H9 (cell line): ENCODE data around the gene SLC2A11. TPM values are rescaled to one million over a fixed set of nuclear protein-coding genes. Genes with fewer than 3 reads are reported as not detected.

Experiments
- DNase-seq: peaks from one replicate; pipeline ENCODE4 v3.0.0-alpha.2; 2017
- H2AFZ ChIP-seq: one replicate; pipeline ENCODE4 v1.6.1; 2013; ENCODE audit warnings: mild to moderate bottlenecking, low read length, control low read depth, moderate library complexity
- H2AK5ac ChIP-seq: 2 replicates; pipeline ENCODE4 v1.6.1; 2013; ENCODE audit warnings: low read length, control low read depth, mixed read lengths; ENCODE audit not compliant: insufficient read length
- H2BK120ac ChIP-seq: one replicate; pipeline ENCODE4 v1.6.1; 2013; ENCODE audit warnings: low read depth, mild to moderate bottlenecking, low read length, control low read depth, inconsistent platforms; ENCODE audit not compliant: poor library complexity, severe bottlenecking
- H2BK12ac ChIP-seq: 2 replicates; pipeline ENCODE4 v1.6.1; 2013; ENCODE audit warnings: low read length, control low read depth, mixed read lengths, low read depth; ENCODE audit not compliant: insufficient read length
- H2BK15ac ChIP-seq: 2 replicates; pipeline ENCODE4 v1.6.1; 2013; ENCODE audit warnings: low read depth, low read length, control low read depth
- H2BK20ac ChIP-seq: one replicate; pipeline ENCODE4 v1.6.1; 2013; ENCODE audit warnings: low read depth, mild to moderate bottlenecking, low read length, control low read depth, inconsistent platforms; ENCODE audit not compliant: poor library complexity, severe bottlenecking
- H2BK5ac ChIP-seq: 2 replicates; pipeline ENCODE4 v1.6.1; 2013; ENCODE audit warnings: low read length, control low read depth, mixed read lengths; ENCODE audit not compliant: insufficient read length
- H3K14ac ChIP-seq: 2 replicates; pipeline ENCODE4 v1.6.1; 2013; ENCODE audit warnings: low read length, control low read depth; ENCODE audit not compliant: insufficient read depth
- H3K18ac ChIP-seq: 2 replicates; pipeline ENCODE4 v1.6.1; 2013; ENCODE audit warnings: low read depth, mild to moderate bottlenecking, mixed read lengths, low read length, control low read depth; ENCODE audit not compliant: insufficient read length
- H3K23ac ChIP-seq: 2 replicates; pipeline ENCODE4 v1.6.1; 2013; ENCODE audit warnings: low read length, control low read depth, mixed read lengths, low read depth; ENCODE audit not compliant: insufficient read length
- H3K23me2 ChIP-seq: 2 replicates; pipeline ENCODE4 v1.6.1; 2013; ENCODE audit warnings: low read depth, mild to moderate bottlenecking, mixed read lengths, low read length, control low read depth; ENCODE audit not compliant: insufficient read length, poor library complexity, severe bottlenecking
- H3K27ac ChIP-seq: 2 replicates; pipeline ENCODE4 v1.5.1; 2013; ENCODE audit warnings: low read length, control low read depth, mixed read lengths, low read depth; ENCODE audit not compliant: insufficient read length
- H3K27me3 ChIP-seq: 2 replicates; pipeline ENCODE4 v1.6.1; 2013; ENCODE audit warnings: low read length, control low read depth, inconsistent platforms; ENCODE audit not compliant: insufficient read depth
- H3K4ac ChIP-seq: 2 replicates; pipeline ENCODE4 v1.6.1; 2013; ENCODE audit warnings: low read depth, mild to moderate bottlenecking, control low read depth, inconsistent platforms, low read length, moderate library complexity
- H3K4me1 ChIP-seq: 2 replicates; pipeline ENCODE4 v1.6.1; 2013; ENCODE audit warnings: low read length, control low read depth, inconsistent platforms; ENCODE audit not compliant: insufficient read depth
- H3K4me2 ChIP-seq: 2 replicates; pipeline ENCODE4 v1.6.1; 2013; ENCODE audit warnings: low read length, control low read depth, mixed read lengths; ENCODE audit not compliant: insufficient read length, insufficient read depth
- H3K56ac ChIP-seq: 2 replicates; pipeline ENCODE4 v1.6.1; 2013; ENCODE audit warnings: low read depth, mild to moderate bottlenecking, mixed read lengths, low read length, control low read depth; ENCODE audit not compliant: insufficient read length
- H3K79me1 ChIP-seq: 2 replicates; pipeline ENCODE4 v1.6.1; 2013; ENCODE audit warnings: low read depth, mild to moderate bottlenecking, moderate library complexity, low read length, control low read depth, inconsistent platforms; ENCODE audit not compliant: insufficient read depth, poor library complexity, severe bottlenecking
- H3K79me2 ChIP-seq: 2 replicates; pipeline ENCODE4 v1.6.1; 2013; ENCODE audit warnings: low read length, control low read depth, inconsistent platforms; ENCODE audit not compliant: insufficient read depth
- H3K9ac ChIP-seq: 2 replicates; pipeline ENCODE4 v1.6.1; 2013; ENCODE audit warnings: low read length, control low read depth, mixed read lengths; ENCODE audit not compliant: insufficient read length; ENCODE audit errors: extremely low read depth
- H3K9me3 ChIP-seq: one replicate; pipeline ENCODE4 v1.6.1; 2013; ENCODE audit warnings: low read depth, low read length, inconsistent platforms; ENCODE audit not compliant: control insufficient read depth
- H3T11ph ChIP-seq: one replicate; pipeline ENCODE4 v1.6.1; 2013; ENCODE audit warnings: mild to moderate bottlenecking, low read length, control low read depth, inconsistent platforms
- H4K20me1 ChIP-seq: one replicate; pipeline ENCODE4 v1.6.1; 2013; ENCODE audit not compliant: control insufficient read depth, insufficient read length, insufficient read depth
- H4K5ac ChIP-seq: 2 replicates; pipeline ENCODE4 v1.6.1; 2013; ENCODE audit warnings: low read depth, mild to moderate bottlenecking, mixed read lengths, low read length, control low read depth; ENCODE audit not compliant: insufficient read length
- H4K8ac ChIP-seq: replicated peaks from 2 replicates; pipeline ENCODE4 v1.6.1; 2013; ENCODE audit warnings: low read length, control low read depth, mixed read lengths, low read depth; ENCODE audit not compliant: insufficient read length
- H4K91ac ChIP-seq: 2 replicates; pipeline ENCODE4 v1.6.1; 2013; ENCODE audit warnings: low read depth, mild to moderate bottlenecking, moderate library complexity, mixed read lengths, low read length, control low read depth; ENCODE audit not compliant: insufficient read length
- H3K27ac Mint-ChIP-seq, 3 experiments: 2 replicates in 2 of 3; 3 replicates in 1 of 3; pipeline ENCODE4 v1.8.0; 2020 to 2021; ENCODE audit warnings: mixed read lengths in 3 of 3, mild to moderate bottlenecking in 1 of 3, moderate library complexity in 1 of 3
- H3K27me3 Mint-ChIP-seq: 2 replicates; pipeline ENCODE4 v1.8.0; 2021; ENCODE audit warnings: low read depth, mild to moderate bottlenecking, moderate library complexity, mixed read lengths
- H3K36me3 Mint-ChIP-seq, 3 experiments: 2 replicates in 2 of 3; 3 replicates in 1 of 3; pipeline ENCODE4 v1.8.0; 2020 to 2021; ENCODE audit warnings: low read depth in 3 of 3, mixed read lengths in 3 of 3; ENCODE audit not compliant: insufficient read depth in 1 of 3
- H3K4me1 Mint-ChIP-seq, 2 experiments: 2 replicates each; pipeline ENCODE4 v1.8.0; 2020; ENCODE audit warnings: mixed read lengths in 2 of 2
- H3K4me3 Mint-ChIP-seq, 2 experiments: 2 replicates in 1 of 2; 3 replicates in 1 of 2; pipeline ENCODE4 v1.8.0; 2020 to 2021; ENCODE audit warnings: mild to moderate bottlenecking in 2 of 2, mixed read lengths in 2 of 2, moderate library complexity in 1 of 2
- H3K9me3 Mint-ChIP-seq, 2 experiments: 2 replicates in 1 of 2; 3 replicates in 1 of 2; pipeline ENCODE4 v1.8.0; 2020; ENCODE audit warnings: mild to moderate bottlenecking in 2 of 2, mixed read lengths in 2 of 2, moderate library complexity in 1 of 2
- WGBS: extraction: QIAGEN DNeasy Blood & Tissue Kit; methylation state at CpG from one replicate; pipeline ENCODE4 v1.1.7; 2013; ENCODE audit warnings: missing lambda C conversion rate, low lambda C conversion rate, mixed read lengths; ENCODE audit not compliant: insufficient read length; ENCODE audit errors: extremely low coverage; 5-methylcytosine and 5-hydroxymethylcytosine counted together
- total RNA-seq: library from RNA; stranded (reverse); gene quantifications from 2 replicates; pipeline ENCODE4 v1.2.1, GENCODE V29; 2021
- TF ChIP-seq, protein P1 (sequence below): fragments of 200-600 bp; sonication (generic); conservative IDR thresholded peaks from 3 replicates; pipeline ENCODE4 v1.8.0; 2021; ENCODE audit warnings: antibody characterized with exemption, mild to moderate bottlenecking

Gene SLC2A11
- total RNA-seq, 1 experiment from 2014 or later: 15.0 TPM

DNA sequence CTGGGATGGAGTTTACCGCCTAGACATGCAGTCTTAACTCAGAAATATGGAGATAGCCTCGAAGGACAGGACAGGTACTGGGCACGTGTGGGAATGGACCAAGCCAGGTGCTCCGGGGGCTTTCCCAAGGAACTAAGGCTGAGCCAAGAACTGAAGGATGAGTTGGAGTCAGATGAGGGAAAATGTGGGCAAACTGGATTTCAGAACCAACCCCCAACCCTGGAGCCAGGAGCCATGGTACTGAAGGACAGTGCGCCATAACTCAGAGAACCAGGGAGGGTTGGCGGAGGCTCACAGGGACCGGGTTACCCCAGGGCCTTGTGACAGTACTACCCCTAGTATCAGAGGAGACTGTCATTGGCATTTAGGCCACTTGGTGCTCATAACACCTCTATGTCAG lies 34.1 kb downstream of the SLC2A11 start:
- Histone ChIP-seq H3K9ac (no peak overlapping the region), H4K91ac (no peak overlapping the region), H2AK5ac (no peak overlapping the region), H2BK12ac (no peak overlapping the region), H4K8ac (no peak overlapping the region), H3K27me3 (no peaks in the 10 kb centered on the region; the same call in 1 of the 2 replicates), H3K4me1 (peaks cover 3% of the 10 kb centered on the region; the same call in 1 of the 2 replicates), H3K18ac (no peak overlapping the region), H4K20me1 (no peaks in the 10 kb centered on the region), H2BK15ac (no peak overlapping the region), H3K9me3 (no peaks in the 10 kb centered on the region), H3K79me2 (no peaks in the 10 kb centered on the region), H3K56ac (no peak overlapping the region), H2BK20ac (no peak overlapping the region), H3K23ac (no peak overlapping the region), H2BK120ac (no peak overlapping the region), H3K4me2 (no peak overlapping the region), H3K79me1 (peaks cover 6% of the 10 kb centered on the region), H3T11ph (no peak overlapping the region), H2BK5ac (no peak overlapping the region), H2AFZ (no peak overlapping the region), H4K5ac (no peak overlapping the region), H3K27ac (no peak overlapping the region), H3K23me2 (peaks cover 8% of the 10 kb centered on the region), H3K14ac (no peak overlapping the region), H3K4ac (no peak overlapping the region)
- Mint-ChIP-seq H3K4me1 (peaks cover 30 to 41% of the 10 kb centered on the region in 2 experiments), H3K27ac (no peak overlapping the region), H3K4me3 (no peak overlapping the region), H3K27me3 (peaks cover 20% of the 10 kb centered on the region), H3K9me3 (peaks cover 14 to 18% of the 10 kb centered on the region in 2 experiments), H3K36me3 (peaks cover 23 to 33% (median 25%) of the 10 kb centered on the region in 3 experiments)
- DNase-seq: no peak
- TF ChIP-seq, protein P1, sequence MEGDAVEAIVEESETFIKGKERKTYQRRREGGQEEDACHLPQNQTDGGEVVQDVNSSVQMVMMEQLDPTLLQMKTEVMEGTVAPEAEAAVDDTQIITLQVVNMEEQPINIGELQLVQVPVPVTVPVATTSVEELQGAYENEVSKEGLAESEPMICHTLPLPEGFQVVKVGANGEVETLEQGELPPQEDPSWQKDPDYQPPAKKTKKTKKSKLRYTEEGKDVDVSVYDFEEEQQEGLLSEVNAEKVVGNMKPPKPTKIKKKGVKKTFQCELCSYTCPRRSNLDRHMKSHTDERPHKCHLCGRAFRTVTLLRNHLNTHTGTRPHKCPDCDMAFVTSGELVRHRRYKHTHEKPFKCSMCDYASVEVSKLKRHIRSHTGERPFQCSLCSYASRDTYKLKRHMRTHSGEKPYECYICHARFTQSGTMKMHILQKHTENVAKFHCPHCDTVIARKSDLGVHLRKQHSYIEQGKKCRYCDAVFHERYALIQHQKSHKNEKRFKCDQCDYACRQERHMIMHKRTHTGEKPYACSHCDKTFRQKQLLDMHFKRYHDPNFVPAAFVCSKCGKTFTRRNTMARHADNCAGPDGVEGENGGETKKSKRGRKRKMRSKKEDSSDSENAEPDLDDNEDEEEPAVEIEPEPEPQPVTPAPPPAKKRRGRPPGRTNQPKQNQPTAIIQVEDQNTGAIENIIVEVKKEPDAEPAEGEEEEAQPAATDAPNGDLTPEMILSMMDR: no peak
- WGBS: no CpG with 5 or more reads among the region's 7 CpGs
